Stimulated activated effector memory CD8-positive, alpha-beta T cell treated with anti-CD3 and anti-CD28 coated beads, Interleukin-12 subunit alpha, Interleukin-12 subunit beta, amount 100 ng/mL, for 72 hours (primary cell): ENCODE measurements around the gene ETV6.

ENCODE experiments used
- ATAC-seq: fragments of 150-1000 bp; cut with Tn5 transposase; 2 replicates; pipeline ENCODE4 v1.10.0; 2021
- DNase-seq, 2 donors: peaks; one replicate each; pipeline ENCODE4 v3.0.0; 2021 to 2022; ENCODE audit warnings: low spot score in 2 of 2
- H3K27ac Mint-ChIP-seq: one replicate; pipeline ENCODE4 v1.8.0; 2022; ENCODE audit warnings: mild to moderate bottlenecking, mixed read lengths
- H3K36me3 Mint-ChIP-seq: one replicate; pipeline ENCODE4 v1.8.0; 2022; ENCODE audit warnings: mild to moderate bottlenecking, mixed read lengths
- H3K4me1 Mint-ChIP-seq: one replicate; pipeline ENCODE4 v1.8.0; 2022; ENCODE audit warnings: mixed read lengths
- H3K4me3 Mint-ChIP-seq: one replicate; pipeline ENCODE4 v1.8.0; 2022; ENCODE audit warnings: mild to moderate bottlenecking, mixed read lengths
- H3K9me3 Mint-ChIP-seq: one replicate; pipeline ENCODE4 v1.8.0; 2022; ENCODE audit warnings: mixed read lengths

Gene ETV6

DNA sequence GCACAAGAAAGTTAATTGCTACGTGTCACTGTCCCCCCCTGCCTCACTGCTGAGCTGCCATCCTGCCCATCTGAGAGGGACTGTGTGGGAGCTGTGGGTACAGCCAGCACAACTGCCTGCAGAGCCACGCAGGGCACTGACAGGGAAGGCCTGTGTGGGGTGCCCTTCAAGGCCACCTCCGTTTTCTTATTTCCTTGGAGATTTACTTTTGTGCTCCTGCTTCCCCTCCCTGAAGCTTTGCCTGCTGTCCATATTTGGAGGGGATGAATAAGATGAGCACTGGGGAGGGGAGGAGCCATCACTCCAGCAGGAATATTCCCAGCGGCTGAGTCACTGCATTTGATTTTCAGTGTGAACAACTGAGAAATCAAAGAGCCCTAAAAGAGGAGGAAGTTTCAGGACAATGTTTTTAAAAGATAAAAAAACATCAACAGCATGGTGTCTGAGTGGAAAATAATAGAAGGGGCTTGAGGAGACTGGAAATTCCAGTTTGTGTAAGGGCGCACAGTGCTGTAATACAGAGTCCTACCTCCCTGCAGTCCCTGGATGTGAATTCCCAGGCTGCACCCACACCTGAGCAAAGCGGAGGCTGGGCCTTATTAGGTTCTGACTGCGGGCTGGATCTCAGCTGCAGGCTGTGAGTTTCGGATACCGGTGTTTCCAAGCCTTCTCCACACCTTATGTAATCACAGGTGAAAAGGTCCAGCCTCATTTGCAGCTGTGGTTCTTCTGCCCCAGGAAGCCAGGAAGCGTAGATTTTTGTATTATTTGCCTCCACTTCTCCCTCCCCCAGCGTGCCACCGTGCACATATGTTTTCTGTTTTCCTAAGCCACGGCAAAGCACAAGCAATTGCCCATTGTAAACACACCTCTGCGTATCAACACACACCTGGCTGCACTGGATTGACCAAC is 228.7 kb downstream of the ETV6 start:
- Mint-ChIP-seq H3K36me3 (peaks cover 86% of the 10 kb centered on the region), H3K27ac (no peak overlapping the region), H3K4me3 (no peak overlapping the region), H3K9me3 (no peaks in the 10 kb centered on the region), H3K4me1 (peaks cover 39% of the 10 kb centered on the region)
- no peak for ATAC-seq
- DNase-seq: no peak

GRCh38 chr12:11879306-11879705 is 229.8 kb downstream of the ETV6 start:
- peaks cover 49% of the 10 kb centered on the region for H3K4me1 Mint-ChIP-seq
- DNase-seq: no peak

DNA sequence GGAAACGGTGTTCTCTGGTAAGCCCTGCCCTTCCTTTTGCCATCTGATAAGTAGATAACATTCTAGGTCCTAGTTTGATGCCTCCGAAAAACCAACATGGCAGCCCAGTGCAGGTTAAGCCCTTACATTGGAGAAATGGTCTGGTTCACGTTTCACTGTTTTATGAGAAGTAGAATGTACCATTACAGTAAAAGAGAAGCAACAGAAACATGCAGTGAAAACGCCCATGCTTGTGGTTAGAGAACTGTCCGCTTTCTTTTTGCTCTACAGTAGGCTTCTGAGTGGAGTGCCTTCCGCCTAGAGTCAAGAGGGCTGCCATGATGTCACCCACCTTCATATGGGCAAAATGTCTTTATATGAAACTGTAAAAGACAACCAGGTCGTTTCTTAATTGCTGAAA is 230.9 kb downstream of the ETV6 start:
- no peak for DNase-seq
- H3K36me3 Mint-ChIP-seq: peaks cover 91% of the 10 kb centered on the region

More at GRCh38 chr12:11879306-11879705, 229.8 kb downstream of the ETV6 start:
- peaks cover 86% of the 10 kb centered on the region for H3K36me3 Mint-ChIP-seq
- no peak overlapping the region for H3K4me3 Mint-ChIP-seq
- ATAC-seq: no peak
- no peaks in the 10 kb centered on the region for H3K9me3 Mint-ChIP-seq
- no peak overlapping the region for H3K27ac Mint-ChIP-seq

DNA sequence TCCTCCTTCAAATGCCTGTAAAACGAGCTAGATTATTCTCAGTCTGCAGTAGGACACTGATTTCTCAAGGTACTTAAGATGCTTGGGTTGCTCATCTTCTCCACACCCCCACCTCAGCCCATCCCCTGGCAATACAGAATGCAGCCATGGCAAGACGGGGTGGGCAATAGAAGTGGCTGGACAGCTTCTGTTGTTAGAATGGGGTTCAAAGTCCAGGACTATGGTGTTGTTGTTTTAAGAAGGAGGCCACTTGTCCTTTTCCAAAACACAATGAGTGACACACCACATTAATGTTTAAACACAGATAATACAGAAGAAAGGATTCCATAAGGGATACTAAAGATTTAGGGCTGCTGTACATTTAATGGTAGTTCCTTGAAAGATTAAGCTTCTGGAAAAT is 232.4 kb downstream of the ETV6 start:
- H3K27ac Mint-ChIP-seq: no peak overlapping the region
- H3K4me3 Mint-ChIP-seq: no peak overlapping the region
- H3K36me3 Mint-ChIP-seq: peaks cover 95% of the 10 kb centered on the region
- DNase-seq (no peak), ATAC-seq (no peak)
- peaks cover 28% of the 10 kb centered on the region for H3K4me1 Mint-ChIP-seq
- H3K9me3 Mint-ChIP-seq: no peaks in the 10 kb centered on the region

More for the DNA sequence above, 230.9 kb downstream of the ETV6 start:
- no peaks in the 10 kb centered on the region for H3K9me3 Mint-ChIP-seq
- no peak overlapping the region for H3K4me3 Mint-ChIP-seq
- peaks cover 42% of the 10 kb centered on the region for H3K4me1 Mint-ChIP-seq
- ATAC-seq: no peak
- H3K27ac Mint-ChIP-seq: no peak overlapping the region

DNA sequence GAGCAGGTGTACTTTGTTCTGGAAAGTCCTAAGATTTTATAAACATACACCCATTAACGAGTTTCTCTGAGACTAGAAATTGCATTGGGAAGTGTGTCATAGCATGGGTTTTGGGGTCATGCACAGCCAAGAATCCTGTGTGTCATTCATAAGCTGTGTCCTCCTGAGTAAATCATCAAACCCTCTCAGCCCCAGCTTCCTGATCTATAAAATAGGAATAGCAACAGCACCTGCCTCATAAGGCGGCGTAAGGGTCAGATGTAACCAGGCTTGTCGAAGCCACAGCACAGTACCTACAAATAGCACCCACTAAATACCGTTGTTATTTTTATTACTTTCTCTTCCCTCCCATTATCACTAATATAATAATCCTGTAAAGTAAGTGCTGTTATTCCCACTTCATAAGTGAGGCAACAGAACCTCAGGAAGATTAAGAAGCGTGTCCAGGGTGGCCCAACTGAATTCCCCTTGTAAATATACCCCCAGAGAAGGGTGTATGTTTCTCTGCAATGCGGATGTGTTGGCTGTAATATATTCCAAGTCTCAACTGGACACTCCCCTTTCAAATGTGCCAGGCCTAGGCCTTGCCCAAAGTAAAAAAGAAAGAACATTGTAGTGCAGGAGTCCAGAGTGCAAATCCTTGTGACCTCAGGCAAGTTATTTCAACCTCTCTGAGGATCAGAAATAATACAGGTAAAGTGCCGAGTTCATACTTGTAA is 233.0 kb downstream of the ETV6 start:
- peak overlapping the region; percentile 34 for H3K27ac Mint-ChIP-seq
- ATAC-seq: no peak
- H3K4me3 Mint-ChIP-seq: no peak overlapping the region
- H3K4me1 Mint-ChIP-seq: peaks cover 22% of the 10 kb centered on the region
- no peak for DNase-seq
- H3K9me3 Mint-ChIP-seq: no peaks in the 10 kb centered on the region
- H3K36me3 Mint-ChIP-seq: peaks cover 95% of the 10 kb centered on the region

DNA sequence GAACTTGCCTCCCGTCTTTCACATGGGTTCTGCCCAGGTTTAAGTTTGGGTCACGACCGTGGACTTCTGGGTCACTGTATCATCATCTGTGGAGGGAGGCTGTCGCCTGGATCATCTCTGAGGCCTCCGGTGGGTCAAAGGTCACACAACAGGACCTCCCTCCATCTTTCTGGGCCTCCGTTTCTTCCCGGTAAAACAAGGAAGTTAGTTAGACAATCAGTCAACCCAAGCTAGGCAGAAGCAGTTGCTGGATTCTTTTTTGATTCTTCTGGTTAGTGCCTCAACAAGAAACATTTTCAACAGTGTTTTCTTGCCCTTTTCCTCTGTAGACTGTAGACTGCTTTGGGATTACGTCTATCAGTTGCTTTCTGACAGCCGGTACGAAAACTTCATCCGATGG is 234.6 kb downstream of the ETV6 start:
- ATAC-seq (no peak), DNase-seq (no peak)
- Mint-ChIP-seq H3K4me3 (no peak overlapping the region), H3K4me1 (peaks cover 17% of the 10 kb centered on the region), H3K9me3 (no peaks in the 10 kb centered on the region), H3K27ac (peak overlapping the region; percentile 33), H3K36me3 (peaks cover 94% of the 10 kb centered on the region)

DNA sequence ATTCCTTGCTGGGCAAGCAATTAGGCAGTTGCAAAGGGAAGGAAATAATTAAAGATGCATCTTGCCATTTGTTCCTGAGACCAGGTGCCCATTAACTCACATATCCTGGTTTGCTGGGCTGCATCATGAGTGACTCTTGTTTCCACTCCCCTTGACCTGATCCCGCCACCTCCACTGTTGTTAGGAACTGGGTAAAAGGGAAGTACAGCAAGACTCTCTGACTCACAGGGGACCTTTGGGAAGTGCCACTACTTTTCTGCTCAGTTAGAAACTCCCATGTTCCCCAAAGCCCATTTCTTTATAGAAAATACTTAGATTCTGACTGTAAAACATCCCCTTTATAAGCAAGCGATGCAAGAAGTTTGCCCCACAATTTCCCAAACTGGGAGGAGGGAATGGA is 235.2 kb downstream of the ETV6 start:
- ATAC-seq (no peak), DNase-seq (no peak)
- H3K27ac Mint-ChIP-seq: peak overlapping the region; percentile 33
- peaks cover 94% of the 10 kb centered on the region for H3K36me3 Mint-ChIP-seq
- peaks cover 23% of the 10 kb centered on the region for H3K4me1 Mint-ChIP-seq
- H3K4me3 Mint-ChIP-seq: no peak overlapping the region
- no peaks in the 10 kb centered on the region for H3K9me3 Mint-ChIP-seq

DNA sequence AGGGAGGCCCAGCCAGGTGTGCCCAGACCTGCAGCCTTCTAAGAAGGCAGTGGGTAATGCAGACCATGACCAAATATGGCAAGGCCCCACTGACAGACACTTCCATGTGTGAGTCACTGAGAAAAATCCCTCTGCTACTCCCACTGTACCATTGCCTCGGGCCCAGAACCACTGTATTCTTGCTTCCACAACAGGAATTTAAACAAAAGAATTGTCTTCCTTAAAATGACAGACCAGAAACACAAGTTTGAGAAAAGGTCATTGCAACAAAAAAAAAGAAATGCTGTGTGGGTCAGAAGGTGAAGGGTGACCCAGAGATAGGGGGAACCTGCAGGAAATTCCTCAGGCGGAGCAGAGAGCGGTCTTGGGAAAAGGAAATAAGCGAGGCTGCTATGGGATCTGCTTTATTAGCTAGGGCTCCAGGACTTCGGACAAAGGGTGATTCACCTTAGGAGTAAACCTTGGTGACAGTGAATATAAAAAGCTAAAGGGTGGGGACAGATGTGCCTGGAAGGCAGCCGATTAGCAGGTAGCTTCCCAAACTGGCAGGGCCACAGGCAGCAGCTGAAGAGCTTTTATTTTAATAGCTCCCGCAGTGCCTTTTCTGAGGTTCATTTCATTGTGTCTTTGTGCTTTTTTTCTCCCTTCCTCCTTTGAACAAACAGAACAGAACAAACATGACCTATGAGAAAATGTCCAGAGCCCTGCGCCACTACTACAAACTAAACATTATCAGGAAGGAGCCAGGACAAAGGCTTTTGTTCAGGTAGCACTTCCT is 236.0 kb downstream of the ETV6 start:
- Mint-ChIP-seq H3K9me3 (no peaks in the 10 kb centered on the region), H3K4me3 (no peak overlapping the region), H3K4me1 (peaks cover 24% of the 10 kb centered on the region), H3K27ac (peak overlapping the region; percentile 14), H3K36me3 (peaks cover 94% of the 10 kb centered on the region)
- no peak for DNase-seq
- ATAC-seq: no peak

DNA sequence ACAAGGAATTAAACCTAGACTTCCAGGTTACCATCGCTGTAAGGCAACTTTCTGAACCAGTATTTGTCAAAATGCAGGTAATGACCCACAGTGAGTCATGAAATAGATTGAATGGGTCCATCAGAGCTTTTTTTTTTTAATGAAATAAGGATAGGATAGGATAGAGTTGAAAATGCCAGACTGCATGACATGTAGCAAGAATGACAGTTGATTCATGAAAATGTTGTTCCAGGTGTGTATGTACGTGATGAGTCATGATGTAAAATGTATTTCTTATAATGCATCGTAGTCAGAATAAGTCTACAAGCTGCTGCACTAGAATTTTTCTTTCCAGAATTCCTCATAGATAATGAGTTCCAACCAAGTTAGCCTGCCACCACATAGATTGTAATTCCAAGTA is 236.9 kb downstream of the ETV6 start:
- peaks cover 94% of the 10 kb centered on the region for H3K36me3 Mint-ChIP-seq
- no peak for ATAC-seq
- H3K4me3 Mint-ChIP-seq: no peak overlapping the region
- no peak for DNase-seq
- H3K4me1 Mint-ChIP-seq: peaks cover 24% of the 10 kb centered on the region
- peak overlapping the region; percentile 6 for H3K27ac Mint-ChIP-seq
- H3K9me3 Mint-ChIP-seq: no peaks in the 10 kb centered on the region

DNA sequence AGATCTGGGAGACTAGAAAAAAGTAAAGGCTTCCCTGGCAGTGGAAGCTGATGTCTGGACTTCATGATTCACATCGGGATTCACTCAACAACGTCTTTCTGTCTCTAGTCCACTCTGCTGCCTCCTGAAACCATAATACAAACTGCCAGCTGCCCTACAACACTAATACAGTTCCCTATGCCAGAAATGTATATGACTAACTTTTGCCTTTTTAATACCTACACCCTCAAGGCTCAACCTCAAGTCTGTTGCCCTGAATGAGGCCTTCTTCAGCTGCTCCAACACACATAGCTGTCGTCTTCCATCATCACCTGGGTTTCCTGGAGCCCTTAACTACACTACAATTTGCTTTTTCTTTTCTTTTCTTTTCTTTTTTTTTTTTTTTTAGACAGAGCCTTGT is 238.6 kb downstream of the ETV6 start:
- no peaks in the 10 kb centered on the region for H3K9me3 Mint-ChIP-seq
- no peak overlapping the region for H3K4me3 Mint-ChIP-seq
- DNase-seq (no peak), ATAC-seq (peak; percentile 66)
- H3K27ac Mint-ChIP-seq: peak overlapping the region; percentile 54
- H3K4me1 Mint-ChIP-seq: peaks cover 21% of the 10 kb centered on the region
- H3K36me3 Mint-ChIP-seq: peaks cover 99% of the 10 kb centered on the region

DNA sequence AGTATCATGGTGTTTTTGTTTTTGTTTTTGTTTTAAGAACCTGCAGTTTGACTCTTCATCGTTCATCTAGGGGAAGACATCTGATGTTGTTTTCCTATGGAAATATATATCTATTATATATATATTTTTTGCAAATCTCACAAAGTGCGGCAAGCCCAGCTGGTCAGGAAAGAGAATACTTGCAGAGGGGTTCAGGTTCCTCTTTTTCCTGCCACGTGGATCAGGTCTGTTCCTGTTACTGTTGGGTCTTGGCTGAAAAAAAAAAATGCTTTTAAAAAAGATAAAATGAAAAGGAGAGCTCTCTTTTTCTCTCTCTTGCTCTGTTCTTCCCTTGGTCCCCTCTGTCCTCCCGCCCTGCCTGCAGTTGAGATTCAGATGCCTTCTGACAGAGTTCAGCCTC is 241.9 kb downstream of the ETV6 start:
- no peak overlapping the region for H3K4me3 Mint-ChIP-seq
- DNase-seq (no peak), ATAC-seq (no peak)
- no peak overlapping the region for H3K27ac Mint-ChIP-seq
- H3K4me1 Mint-ChIP-seq: peaks cover 28% of the 10 kb centered on the region
- H3K9me3 Mint-ChIP-seq: no peaks in the 10 kb centered on the region
- H3K36me3 Mint-ChIP-seq: peaks cover 89% of the 10 kb centered on the region

- Mint-ChIP-seq H3K9me3 (no peaks in the 10 kb centered on the region), H3K27ac (no peak overlapping the region), H3K4me3 (no peak overlapping the region), H3K4me1 (peaks cover 28% of the 10 kb centered on the region), H3K36me3 (peaks cover 84% of the 10 kb centered on the region)
- DNase-seq (no peak), ATAC-seq (no peak)
Observed at GRCh38 chr12:11891754-11892386, 242.4 kb downstream of the ETV6 start.

GRCh38 chr12:11893998-11894397 is 244.5 kb downstream of the ETV6 start:
- Mint-ChIP-seq H3K36me3 (peaks cover 63% of the 10 kb centered on the region), H3K4me3 (no peak overlapping the region), H3K9me3 (no peaks in the 10 kb centered on the region), H3K4me1 (peaks cover 26% of the 10 kb centered on the region), H3K27ac (no peak overlapping the region)
- ATAC-seq (no peak), DNase-seq (peak in 1 of 2 donors; percentile 35)

- peaks cover 17% of the 10 kb centered on the region for H3K4me1 Mint-ChIP-seq
- ATAC-seq: no peak
- H3K27ac Mint-ChIP-seq: no peak overlapping the region
- H3K9me3 Mint-ChIP-seq: no peaks in the 10 kb centered on the region
- no peak overlapping the region for H3K4me3 Mint-ChIP-seq
- DNase-seq: peak in 1 of 2 donors; percentile 40
- H3K36me3 Mint-ChIP-seq: peaks cover 54% of the 10 kb centered on the region
Observed at GRCh38 chr12:11894890-11895289, 245.4 kb downstream of the ETV6 start.
